Measurements from ENCODE around the gene TPPP3. TPM values are rescaled to one million over a fixed set of nuclear protein-coding genes. Genes with fewer than 3 reads are reported as not detected.

TPPP3 gene
- total and polyA plus RNA-seq, 2 donors (not counting 3 experiments of a cell fraction or from before 2014, with no cell fraction given) = 0.33 to 1.3 TPM

DNA sequence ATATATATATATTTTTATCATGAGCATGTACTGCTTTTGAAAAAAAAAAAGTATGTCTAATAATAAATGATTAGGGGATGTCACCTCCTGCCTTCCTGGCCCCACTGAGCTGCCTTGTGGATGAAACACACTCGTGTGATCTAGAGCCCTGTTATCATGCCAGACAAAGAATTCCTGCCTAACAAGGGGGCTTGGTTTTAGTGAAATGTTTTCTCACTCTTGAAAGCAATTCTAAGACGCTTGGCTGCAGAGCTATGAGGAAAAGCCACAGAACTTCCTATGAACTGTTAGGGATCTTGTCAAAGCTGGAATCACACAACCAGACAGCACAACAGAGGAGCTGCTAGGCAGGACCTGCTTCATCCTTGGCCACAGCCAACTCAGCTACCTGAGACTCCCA is 19.0 kb upstream of the TPPP3 start:
- Histone ChIP-seq H3K27ac (ENCODE audit: insufficient read depth, low read depth, low read length) (no peak overlapping the region), H3K36me3 (ENCODE audit: control insufficient read depth in 2 of 2, extremely low read depth in 1 of 2, insufficient read depth in 2 of 2, low read length in 2 of 2) (no peaks in the 10 kb centered on the region), H3K4me1 (ENCODE audit: control insufficient read depth, extremely low read depth, insufficient read depth, low read length) (peaks cover 16% of the 10 kb centered on the region), H3K9me3 (replicated peaks; ENCODE audit: control insufficient read depth, insufficient read depth, low read length) (no peaks in the 10 kb centered on the region), H3K79me2 (ENCODE audit: control insufficient read depth, insufficient read depth, low read length) (peaks cover 2% of the 10 kb centered on the region), H3K27me3 (ENCODE audit: control insufficient read depth in 2 of 2, insufficient read depth in 2 of 2, low read length in 2 of 2) (no peaks in the 10 kb centered on the region), H4K20me1 (replicated peaks; ENCODE audit: control insufficient read depth, extremely low read depth, insufficient read depth, low read length) (no peaks in the 10 kb centered on the region), H2AFZ (ENCODE audit: low read depth, low read length) (no peak overlapping the region), H3K4me2 (ENCODE audit: insufficient read depth, low read length) (no peak overlapping the region), H3K9me1 (replicated peaks; ENCODE audit: control insufficient read depth, extremely low read depth, insufficient read depth, low read length) (no peaks in the 10 kb centered on the region), H3K9ac (replicated peaks; ENCODE audit: extremely low read depth, insufficient read depth, low read length) (no peak overlapping the region), H3K4me3 (replicated peaks in 1 of 3; ENCODE audit: insufficient read depth in 1 of 3, low read depth in 1 of 3, low read length in 3 of 3) (no peak overlapping the region)
- DNase-seq (ENCODE audit: low read depth, low spot score) (no peak), FAIRE-seq (no peak)
- intact Hi-C loops (cut with micrococcal nuclease) (no loop called here), dilution Hi-C loops (cut with MboI; ENCODE audit: extremely low pct_ligation_motif_present, low sequenced_read_pairs) (no loop called here)
- TF ChIP-seq JUN (IDR thresholded peaks at IDR 0.05; ENCODE audit: borderline replicate concordance, insufficient read depth, insufficient read length, low read depth) = no peak
- CTCF ChIA-PET = interaction anchor here (0.9 to 5.6 kb wide), 5 partner anchors 11 to 152 kb away, joined by 3 to 35 read pairs (median 3); partner anchors contain the start of gene HSD11B2
- BruUV-seq (replicated peaks) = no TSS peak
- POLR2A ChIA-PET = no interaction called here

DNA sequence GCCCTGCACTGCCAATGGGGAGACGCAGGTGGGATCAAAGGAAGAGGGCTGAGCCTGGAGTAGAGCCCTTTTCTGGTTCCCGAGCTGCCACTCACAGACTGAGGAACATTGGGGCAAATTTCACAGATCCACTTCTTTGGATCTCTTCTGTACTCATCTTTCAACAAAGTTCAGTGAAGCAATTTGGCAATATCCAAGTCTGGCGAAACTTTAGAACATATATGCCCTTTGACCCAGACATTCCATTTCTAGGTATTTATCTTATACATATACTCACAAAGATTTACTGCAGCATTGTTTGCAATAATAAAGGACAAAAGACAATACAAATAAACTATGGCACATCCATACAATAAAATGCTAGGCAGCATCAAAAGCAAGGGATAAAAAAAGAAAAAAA is 18.0 kb upstream of the TPPP3 start:
- POLR2A ChIA-PET = no interaction called here
- Histone ChIP-seq H3K4me1 (ENCODE audit: control insufficient read depth, extremely low read depth, insufficient read depth, low read length) (peaks cover 24% of the 10 kb centered on the region), H3K79me2 (ENCODE audit: control insufficient read depth, insufficient read depth, low read length) (peaks cover 2% of the 10 kb centered on the region), H2AFZ (ENCODE audit: low read depth, low read length) (no peak overlapping the region), H3K9me3 (replicated peaks; ENCODE audit: control insufficient read depth, insufficient read depth, low read length) (no peaks in the 10 kb centered on the region), H3K27me3 (ENCODE audit: control insufficient read depth in 2 of 2, insufficient read depth in 2 of 2, low read length in 2 of 2) (no peaks in the 10 kb centered on the region), H3K36me3 (ENCODE audit: control insufficient read depth in 2 of 2, extremely low read depth in 1 of 2, insufficient read depth in 2 of 2, low read length in 2 of 2) (no peaks in the 10 kb centered on the region), H4K20me1 (replicated peaks; ENCODE audit: control insufficient read depth, extremely low read depth, insufficient read depth, low read length) (no peaks in the 10 kb centered on the region), H3K9ac (replicated peaks; ENCODE audit: extremely low read depth, insufficient read depth, low read length) (no peak overlapping the region), H3K27ac (ENCODE audit: insufficient read depth, low read depth, low read length) (no peak overlapping the region), H3K9me1 (replicated peaks; ENCODE audit: control insufficient read depth, extremely low read depth, insufficient read depth, low read length) (no peaks in the 10 kb centered on the region), H3K4me2 (ENCODE audit: insufficient read depth, low read length) (no peak overlapping the region), H3K4me3 (replicated peaks in 1 of 3; ENCODE audit: insufficient read depth in 1 of 3, low read depth in 1 of 3, low read length in 3 of 3) (no peak overlapping the region)
- DNase-seq (ENCODE audit: low read depth, low spot score) (no peak), FAIRE-seq (no peak)
- dilution Hi-C loops (cut with MboI; ENCODE audit: extremely low pct_ligation_motif_present, low sequenced_read_pairs) = no loop called here
- CTCF ChIA-PET = interaction anchor here (1.6 to 5.6 kb wide), 3 partner anchors 12 to 17 kb away, joined by 3 to 35 read pairs (median 15); no protein-coding TSS in a partner anchor
- BruUV-seq (replicated peaks) = no TSS peak
- TF ChIP-seq EZH2 (IDR thresholded peaks at IDR 0.05; ENCODE audit: borderline replicate concordance, low read depth, low read length, severe bottlenecking) (no peak), MAX (IDR thresholded peaks at IDR 0.05; ENCODE audit: insufficient read depth, insufficient read length) (no peak)
- intact Hi-C loops (cut with micrococcal nuclease) = no loop called here

Measured in endothelial cell of umbilical vein (primary cell).